ENCODE data around the gene PATJ. TPM values are rescaled to one million over a fixed set of nuclear protein-coding genes. Genes with fewer than 3 reads are reported as not detected.
A peak's percentile ranks its signal among the peaks of the same experiment; 100 is the strongest.

PATJ gene
- total and polyA plus RNA-seq, 7 experiments from 2014 or later: 13.4 to 64.5 (median 33.3) TPM

- intact Hi-C loops (cut with micrococcal nuclease): no loop called here
- Histone ChIP-seq H3K27me3 (ENCODE audit: control insufficient read depth in 2 of 2, insufficient read depth in 2 of 2, low read length in 2 of 2) (no peaks in the 10 kb centered on the region), H3K36me3 (ENCODE audit: control insufficient read depth in 2 of 3, insufficient read depth in 3 of 3, low read length in 3 of 3) (peaks cover 0 to 6% (median 0%) of the 10 kb centered on the region in 3 experiments), H3K27ac (ENCODE audit: low read depth, low read length) (no peak overlapping the region), H3K4me3 (ENCODE audit: low read length) (no peak overlapping the region), H3K9me3 (ENCODE audit: control insufficient read depth in 2 of 3, low read length in 3 of 3) (no peaks in the 10 kb centered on the region), H3K4me1 (ENCODE audit: control insufficient read depth in 2 of 2, insufficient read depth in 2 of 2, low read length in 2 of 2) (no peaks in the 10 kb centered on the region)
- Mint-ChIP-seq H3K27ac (no peak overlapping the region), H3K9me3 (peaks cover 0 to 6% (median 3%) of the 10 kb centered on the region in 11 donors), H3K4me1 (no peaks in the 10 kb centered on the region), H3K4me3 (no peak overlapping the region), H3K27me3 (no peaks in the 10 kb centered on the region), H3K36me3 (peaks cover 0 to 67% (median 44%) of the 10 kb centered on the region in 5 donors)
- ATAC-seq: no peak
- ChIA-PET POLR2A (no interaction called here), CTCF (no interaction called here)
- no peak for DNase-seq
Observed at GRCh38 chr1:62062087-62062486, 319.8 kb downstream of the PATJ start.

GRCh38 chr1:62064829-62065407, 322.6 kb downstream of the PATJ start:
- no peaks in the 10 kb centered on the region for H3K4me1 ChIP-seq (ENCODE audit: control insufficient read depth in 2 of 2, insufficient read depth in 2 of 2, low read length in 2 of 2)
- H3K27ac ChIP-seq (ENCODE audit: low read depth, low read length): no peak overlapping the region
- H3K36me3 ChIP-seq (ENCODE audit: control insufficient read depth in 2 of 3, insufficient read depth in 3 of 3, low read length in 3 of 3): peaks cover 0 to 6% (median 0%) of the 10 kb centered on the region in 3 experiments
- peaks cover 0 to 6% (median 3%) of the 10 kb centered on the region in 11 donors for H3K9me3 Mint-ChIP-seq
- intact Hi-C loops (cut with micrococcal nuclease): no loop called here
- no peak overlapping the region for H3K4me3 ChIP-seq (ENCODE audit: low read length)
- H3K27me3 Mint-ChIP-seq: no peaks in the 10 kb centered on the region
- H3K4me3 Mint-ChIP-seq: no peak overlapping the region
- peaks cover 0 to 63% (median 38%) of the 10 kb centered on the region in 5 donors for H3K36me3 Mint-ChIP-seq
- H3K27ac Mint-ChIP-seq: no peak overlapping the region
- H3K27me3 ChIP-seq (ENCODE audit: control insufficient read depth in 2 of 2, insufficient read depth in 2 of 2, low read length in 2 of 2): no peaks in the 10 kb centered on the region
- H3K4me1 Mint-ChIP-seq: no peaks in the 10 kb centered on the region
- ATAC-seq (no peak), DNase-seq (no peak)
- CTCF ChIA-PET: no interaction called here
- POLR2A ChIA-PET: no interaction called here
- H3K9me3 ChIP-seq (ENCODE audit: control insufficient read depth in 2 of 3, low read length in 3 of 3): no peaks in the 10 kb centered on the region

- ATAC-seq: no peak
- peaks cover 0 to 6% (median 0%) of the 10 kb centered on the region in 3 experiments for H3K36me3 ChIP-seq (ENCODE audit: control insufficient read depth in 2 of 3, insufficient read depth in 3 of 3, low read length in 3 of 3)
- intact Hi-C loops (cut with micrococcal nuclease): no loop called here
- no peaks in the 10 kb centered on the region for H3K27me3 Mint-ChIP-seq
- no peaks in the 10 kb centered on the region for H3K4me1 ChIP-seq (ENCODE audit: control insufficient read depth in 2 of 2, insufficient read depth in 2 of 2, low read length in 2 of 2)
- ChIA-PET CTCF (interaction anchor here (1.0 kb wide), 1 partner anchor 16 kb away, joined by 4 read pairs; no protein-coding TSS in a partner anchor), POLR2A (no interaction called here)
- no peak overlapping the region for H3K27ac Mint-ChIP-seq
- H3K9me3 ChIP-seq (ENCODE audit: control insufficient read depth in 2 of 3, low read length in 3 of 3): no peaks in the 10 kb centered on the region
- H3K27ac ChIP-seq (ENCODE audit: low read depth, low read length): no peak overlapping the region
- peaks cover 0 to 60% (median 37%) of the 10 kb centered on the region in 5 donors for H3K36me3 Mint-ChIP-seq
- no peak overlapping the region for H3K4me3 Mint-ChIP-seq
- no peak overlapping the region for H3K4me3 ChIP-seq (ENCODE audit: low read length)
- H3K4me1 Mint-ChIP-seq: no peaks in the 10 kb centered on the region
- H3K9me3 Mint-ChIP-seq: peaks cover 0 to 6% (median 3%) of the 10 kb centered on the region in 11 donors
- no peak for DNase-seq
- no peaks in the 10 kb centered on the region for H3K27me3 ChIP-seq (ENCODE audit: control insufficient read depth in 2 of 2, insufficient read depth in 2 of 2, low read length in 2 of 2)
Observed at GRCh38 chr1:62066713-62067112, 324.4 kb downstream of the PATJ start.

- Mint-ChIP-seq H3K27me3 (no peaks in the 10 kb centered on the region), H3K4me3 (no peak overlapping the region), H3K9me3 (peaks cover 0 to 6% (median 2%) of the 10 kb centered on the region in 11 donors), H3K27ac (peak overlapping the region in 1 of 9 donors; percentile 41), H3K4me1 (no peaks in the 10 kb centered on the region), H3K36me3 (peaks cover 0 to 55% (median 37%) of the 10 kb centered on the region in 5 donors)
- intact Hi-C loops (cut with micrococcal nuclease): no loop called here
- no peaks in the 10 kb centered on the region for H3K9me3 ChIP-seq (ENCODE audit: control insufficient read depth in 2 of 3, low read length in 3 of 3)
- H3K4me1 ChIP-seq (ENCODE audit: control insufficient read depth in 2 of 2, insufficient read depth in 2 of 2, low read length in 2 of 2): no peaks in the 10 kb centered on the region
- H3K4me3 ChIP-seq (ENCODE audit: low read length): no peak overlapping the region
- ChIA-PET CTCF (no interaction called here), POLR2A (no interaction called here)
- peaks cover 0 to 6% (median 0%) of the 10 kb centered on the region in 3 experiments for H3K36me3 ChIP-seq (ENCODE audit: control insufficient read depth in 2 of 3, insufficient read depth in 3 of 3, low read length in 3 of 3)
- H3K27ac ChIP-seq (ENCODE audit: low read depth, low read length): no peak overlapping the region
- H3K27me3 ChIP-seq (ENCODE audit: control insufficient read depth in 2 of 2, insufficient read depth in 2 of 2, low read length in 2 of 2): no peaks in the 10 kb centered on the region
- DNase-seq (no peak), ATAC-seq (no peak)
Observed at GRCh38 chr1:62068416-62068843, 326.1 kb downstream of the PATJ start.

- Mint-ChIP-seq H3K36me3 (peaks cover 0 to 49% (median 32%) of the 10 kb centered on the region in 5 donors), H3K4me1 (no peaks in the 10 kb centered on the region), H3K9me3 (peaks cover 0 to 6% (median 2%) of the 10 kb centered on the region in 11 donors), H3K27ac (no peak overlapping the region), H3K27me3 (no peaks in the 10 kb centered on the region), H3K4me3 (no peak overlapping the region)
- H3K4me1 ChIP-seq (ENCODE audit: control insufficient read depth in 2 of 2, insufficient read depth in 2 of 2, low read length in 2 of 2): no peaks in the 10 kb centered on the region
- no peaks in the 10 kb centered on the region for H3K9me3 ChIP-seq (ENCODE audit: control insufficient read depth in 2 of 3, low read length in 3 of 3)
- no peak overlapping the region for H3K4me3 ChIP-seq (ENCODE audit: low read length)
- CTCF ChIA-PET: no interaction called here
- ATAC-seq: no peak
- H3K36me3 ChIP-seq (ENCODE audit: control insufficient read depth in 2 of 3, insufficient read depth in 3 of 3, low read length in 3 of 3): peaks cover 0 to 6% (median 0%) of the 10 kb centered on the region in 3 experiments
- no peaks in the 10 kb centered on the region for H3K27me3 ChIP-seq (ENCODE audit: control insufficient read depth in 2 of 2, insufficient read depth in 2 of 2, low read length in 2 of 2)
- no peak for DNase-seq
- H3K27ac ChIP-seq (ENCODE audit: low read depth, low read length): no peak overlapping the region
- intact Hi-C loops (cut with micrococcal nuclease): no loop called here
- POLR2A ChIA-PET: no interaction called here
Observed at GRCh38 chr1:62068978-62069377, 326.7 kb downstream of the PATJ start.

- ChIA-PET CTCF (no interaction called here), POLR2A (no interaction called here)
- no peak overlapping the region for H3K27ac ChIP-seq (ENCODE audit: low read depth, low read length)
- Mint-ChIP-seq H3K36me3 (peaks cover 0 to 35% (median 19%) of the 10 kb centered on the region in 5 donors), H3K4me1 (no peaks in the 10 kb centered on the region), H3K27me3 (no peaks in the 10 kb centered on the region), H3K27ac (peak overlapping the region in 1 of 9 donors; percentile 53), H3K9me3 (peaks cover 0 to 6% (median 2%) of the 10 kb centered on the region in 11 donors), H3K4me3 (no peak overlapping the region)
- DNase-seq (no peak), ATAC-seq (no peak)
- H3K36me3 ChIP-seq (ENCODE audit: control insufficient read depth in 2 of 3, insufficient read depth in 3 of 3, low read length in 3 of 3): peaks cover 0 to 6% (median 0%) of the 10 kb centered on the region in 3 experiments
- H3K9me3 ChIP-seq (ENCODE audit: control insufficient read depth in 2 of 3, low read length in 3 of 3): no peaks in the 10 kb centered on the region
- intact Hi-C loops (cut with micrococcal nuclease): no loop called here
- H3K4me1 ChIP-seq (ENCODE audit: control insufficient read depth in 2 of 2, insufficient read depth in 2 of 2, low read length in 2 of 2): no peaks in the 10 kb centered on the region
- H3K27me3 ChIP-seq (ENCODE audit: control insufficient read depth in 2 of 2, insufficient read depth in 2 of 2, low read length in 2 of 2): no peaks in the 10 kb centered on the region
- no peak overlapping the region for H3K4me3 ChIP-seq (ENCODE audit: low read length)
Observed at GRCh38 chr1:62070384-62071011, 328.2 kb downstream of the PATJ start.

All from naive thymus-derived CD4-positive, alpha-beta T cell (primary cell).